ENCODE data around the gene PKP2. TPM values are rescaled to one million over a fixed set of nuclear protein-coding genes. Genes with fewer than 3 reads are reported as not detected.

Gene PKP2
- total and polyA plus RNA-seq, 2 donors (not counting 3 experiments of a cell fraction or from before 2014, with no cell fraction given), result 1.4 to 6.5 TPM

- Histone ChIP-seq H2AFZ (ENCODE audit: low read depth, low read length) (no peak overlapping the region), H3K9me1 (replicated peaks; ENCODE audit: control insufficient read depth, extremely low read depth, insufficient read depth, low read length) (no peaks in the 10 kb centered on the region), H3K4me3 (replicated peaks in 1 of 3; ENCODE audit: insufficient read depth in 1 of 3, low read depth in 1 of 3, low read length in 3 of 3) (no peak overlapping the region), H3K9ac (replicated peaks; ENCODE audit: extremely low read depth, insufficient read depth, low read length) (no peak overlapping the region), H3K27ac (ENCODE audit: insufficient read depth, low read depth, low read length) (no peak overlapping the region), H3K79me2 (ENCODE audit: control insufficient read depth, insufficient read depth, low read length) (no peaks in the 10 kb centered on the region), H3K36me3 (ENCODE audit: control insufficient read depth in 2 of 2, extremely low read depth in 1 of 2, insufficient read depth in 2 of 2, low read length in 2 of 2) (no peaks in the 10 kb centered on the region), H4K20me1 (replicated peaks; ENCODE audit: control insufficient read depth, extremely low read depth, insufficient read depth, low read length) (no peaks in the 10 kb centered on the region), H3K9me3 (replicated peaks; ENCODE audit: control insufficient read depth, insufficient read depth, low read length) (no peaks in the 10 kb centered on the region), H3K27me3 (ENCODE audit: control insufficient read depth in 2 of 2, insufficient read depth in 2 of 2, low read length in 2 of 2) (peaks cover 0 to 4% of the 10 kb centered on the region in 2 experiments), H3K4me2 (ENCODE audit: insufficient read depth, low read length) (no peak overlapping the region), H3K4me1 (ENCODE audit: control insufficient read depth, extremely low read depth, insufficient read depth, low read length) (peaks cover 4% of the 10 kb centered on the region)
- intact Hi-C loops (cut with micrococcal nuclease) (no loop called here), dilution Hi-C loops (cut with MboI; ENCODE audit: extremely low pct_ligation_motif_present, low sequenced_read_pairs) (no loop called here)
- TF ChIP-seq, protein P1, sequence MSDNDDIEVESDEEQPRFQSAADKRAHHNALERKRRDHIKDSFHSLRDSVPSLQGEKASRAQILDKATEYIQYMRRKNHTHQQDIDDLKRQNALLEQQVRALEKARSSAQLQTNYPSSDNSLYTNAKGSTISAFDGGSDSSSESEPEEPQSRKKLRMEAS (IDR thresholded peaks at IDR 0.05; ENCODE audit: insufficient read depth, insufficient read length), result no peak
- no peak for TF ChIP-seq POLR2A (IDR thresholded peaks at IDR 0.05; ENCODE audit: low read depth, low read length)
- TF ChIP-seq POLR2AphosphoS5 (IDR thresholded peaks at IDR 0.05; ENCODE audit: insufficient read depth, low read depth, low read length), result no peak
- DNase-seq (ENCODE audit: low read depth, low spot score), result no peak
- FAIRE-seq, result peak; percentile 8
- BruUV-seq (replicated peaks), result no TSS peak
- CTCF ChIA-PET, result interaction anchor here (1.1 kb wide), 1 partner anchor 14 kb away, joined by 3 read pairs; no protein-coding TSS in a partner anchor
- POLR2A ChIA-PET, result no interaction called here
Measured at GRCh38 chr12:32901553-32901952, 5.0 kb upstream of the PKP2 start.

GRCh38 chr12:32897687-32898573 is 1.4 kb upstream of the PKP2 start:
- Histone ChIP-seq H3K36me3 (ENCODE audit: control insufficient read depth in 2 of 2, extremely low read depth in 1 of 2, insufficient read depth in 2 of 2, low read length in 2 of 2) (no peaks in the 10 kb centered on the region), H3K4me1 (ENCODE audit: control insufficient read depth, extremely low read depth, insufficient read depth, low read length) (peaks cover 6% of the 10 kb centered on the region), H4K20me1 (replicated peaks; ENCODE audit: control insufficient read depth, extremely low read depth, insufficient read depth, low read length) (no peaks in the 10 kb centered on the region), H3K9me1 (replicated peaks; ENCODE audit: control insufficient read depth, extremely low read depth, insufficient read depth, low read length) (no peaks in the 10 kb centered on the region), H3K79me2 (ENCODE audit: control insufficient read depth, insufficient read depth, low read length) (no peaks in the 10 kb centered on the region), H3K27me3 (ENCODE audit: control insufficient read depth in 2 of 2, insufficient read depth in 2 of 2, low read length in 2 of 2) (peaks cover 8 to 15% of the 10 kb centered on the region in 2 experiments), H3K9ac (replicated peaks; ENCODE audit: extremely low read depth, insufficient read depth, low read length) (no peak overlapping the region), H3K4me2 (ENCODE audit: insufficient read depth, low read length) (no peak overlapping the region), H3K27ac (ENCODE audit: insufficient read depth, low read depth, low read length) (no peak overlapping the region), H3K4me3 (replicated peaks in 1 of 3; ENCODE audit: insufficient read depth in 1 of 3, low read depth in 1 of 3, low read length in 3 of 3) (no peak overlapping the region), H3K9me3 (replicated peaks; ENCODE audit: control insufficient read depth, insufficient read depth, low read length) (no peaks in the 10 kb centered on the region), H2AFZ (ENCODE audit: low read depth, low read length) (no peak overlapping the region)
- ChIA-PET POLR2A (no interaction called here), CTCF (interaction anchor here (1.6 kb wide), 1 partner anchor 142 kb away, joined by 13 read pairs; the partner anchor contains the start of gene YARS2)
- intact Hi-C loops (cut with micrococcal nuclease) (no loop called here), dilution Hi-C loops (cut with MboI; ENCODE audit: extremely low pct_ligation_motif_present, low sequenced_read_pairs) (no loop called here)
- BruUV-seq (replicated peaks), result no TSS peak
- no peak for FAIRE-seq
- TF ChIP-seq POLR2AphosphoS5 (IDR thresholded peaks at IDR 0.05; ENCODE audit: insufficient read depth, low read depth, low read length) (no peak), JUN (IDR thresholded peaks at IDR 0.05; ENCODE audit: borderline replicate concordance, insufficient read depth, insufficient read length, low read depth) (no peak), CTCF (IDR thresholded peaks at IDR 0.05; ENCODE audit: extremely low read depth in 1 of 2, insufficient read depth in 1 of 2, low read depth in 1 of 2, low read length in 2 of 2) (no peak), MYC (IDR thresholded peaks at IDR 0.05; ENCODE audit: low read depth, low read length) (no peak), GATA2 (IDR thresholded peaks at IDR 0.05; ENCODE audit: insufficient read depth, insufficient read length, low read depth, low read length) (no peak), EZH2 (IDR thresholded peaks at IDR 0.05; ENCODE audit: borderline replicate concordance, low read depth, low read length, severe bottlenecking) (no peak), FOS (IDR thresholded peaks at IDR 0.05; ENCODE audit: borderline replicate concordance, insufficient read depth, low read length) (no peak), POLR2A (IDR thresholded peaks at IDR 0.05; ENCODE audit: low read depth, low read length) (no peak)
- TF ChIP-seq, protein P1 (IDR thresholded peaks at IDR 0.05; ENCODE audit: insufficient read depth, insufficient read length), result no peak
- DNase-seq (ENCODE audit: low read depth, low spot score), result no peak
